ENCODE measurements around the gene TRIM21.
"Not testable (repeated sequence)": the region's sequence is repeated elsewhere in the genome, so short reads cannot be mapped to it uniquely, and the experiment has no call there.

Gene TRIM21

GRCh38 chr11:4385978-4386740, 7.3 kb downstream of the TRIM21 start:
- FAIRE-seq (no peak), DNase-seq (ENCODE audit: insufficient read length, low spot score) (no peak)
- TF ChIP-seq POLR2A (IDR thresholded peaks at IDR 0.05; ENCODE audit: low read depth, low read length) = no peak
- no peak for TF ChIP-seq SPI1 (IDR thresholded peaks at IDR 0.05; ENCODE audit: low read depth, low read length)
- no peak for TF ChIP-seq POLR2AphosphoS5 (IDR thresholded peaks at IDR 0.05; ENCODE audit: low read depth, low read length)
- no peak for TF ChIP-seq PAX5 (IDR thresholded peaks at IDR 0.05; ENCODE audit: insufficient read depth, low read length, severe bottlenecking)
- no peak for TF ChIP-seq TAF1 (IDR thresholded peaks at IDR 0.05; ENCODE audit: low read depth, low read length)
- no peak for TF ChIP-seq POU2F2 (IDR thresholded peaks at IDR 0.05; ENCODE audit: low read depth, low read length)

- DNase-seq (ENCODE audit: insufficient read length, low spot score) (no peak), FAIRE-seq (no peak)
- TF ChIP-seq PAX5 (IDR thresholded peaks at IDR 0.05; ENCODE audit: insufficient read depth, low read length, severe bottlenecking) (no peak), POLR2AphosphoS5 (IDR thresholded peaks at IDR 0.05; ENCODE audit: low read depth, low read length) (no peak), POLR2A (IDR thresholded peaks at IDR 0.05; ENCODE audit: low read depth, low read length) (no peak), TAF1 (IDR thresholded peaks at IDR 0.05; ENCODE audit: low read depth, low read length) (no peak), SPI1 (IDR thresholded peaks at IDR 0.05; ENCODE audit: low read depth, low read length) (no peak), POU2F2 (IDR thresholded peaks at IDR 0.05; ENCODE audit: low read depth, low read length) (no peak)
Observed at GRCh38 chr11:4381901-4382300, 11.6 kb downstream of the TRIM21 start.

- FAIRE-seq = no peak
- no peak for DNase-seq (ENCODE audit: insufficient read length, low spot score)
- TF ChIP-seq TAF1 (IDR thresholded peaks at IDR 0.05; ENCODE audit: low read depth, low read length) = no peak
- TF ChIP-seq POU2F2 (IDR thresholded peaks at IDR 0.05; ENCODE audit: low read depth, low read length) = no peak
- TF ChIP-seq POLR2A (IDR thresholded peaks at IDR 0.05; ENCODE audit: low read depth, low read length) = no peak
- no peak for TF ChIP-seq PAX5 (IDR thresholded peaks at IDR 0.05; ENCODE audit: insufficient read depth, low read length, severe bottlenecking)
- no peak for TF ChIP-seq POLR2AphosphoS5 (IDR thresholded peaks at IDR 0.05; ENCODE audit: low read depth, low read length)
- TF ChIP-seq SPI1 (IDR thresholded peaks at IDR 0.05; ENCODE audit: low read depth, low read length) = no peak
Observed at GRCh38 chr11:4375431-4376140, 17.9 kb downstream of the TRIM21 start.

GRCh38 chr11:4370166-4370565, 23.3 kb downstream of the TRIM21 start:
- TF ChIP-seq POLR2A (IDR thresholded peaks at IDR 0.05; ENCODE audit: low read depth, low read length) (no peak), TAF1 (IDR thresholded peaks at IDR 0.05; ENCODE audit: low read depth, low read length) (no peak), SPI1 (IDR thresholded peaks at IDR 0.05; ENCODE audit: low read depth, low read length) (no peak), POLR2AphosphoS5 (IDR thresholded peaks at IDR 0.05; ENCODE audit: low read depth, low read length) (no peak), PAX5 (IDR thresholded peaks at IDR 0.05; ENCODE audit: insufficient read depth, low read length, severe bottlenecking) (no peak), POU2F2 (IDR thresholded peaks at IDR 0.05; ENCODE audit: low read depth, low read length) (no peak)
- FAIRE-seq = no peak
- DNase-seq (ENCODE audit: insufficient read length, low spot score) = no peak

GRCh38 chr11:4368286-4368685, 25.2 kb downstream of the TRIM21 start, which contains the start of gene OR52B4:
TSS of gene OR52B4 (minus strand) at chr11:4368386. CDS start at chr11:4368295, 91 bp downstream.
- FAIRE-seq (no peak), DNase-seq (ENCODE audit: insufficient read length, low spot score) (no peak)
- TF ChIP-seq PAX5 (IDR thresholded peaks at IDR 0.05; ENCODE audit: insufficient read depth, low read length, severe bottlenecking) (no peak), POLR2A (IDR thresholded peaks at IDR 0.05; ENCODE audit: low read depth, low read length) (no peak), POU2F2 (IDR thresholded peaks at IDR 0.05; ENCODE audit: low read depth, low read length) (no peak), TAF1 (IDR thresholded peaks at IDR 0.05; ENCODE audit: low read depth, low read length) (no peak), SPI1 (IDR thresholded peaks at IDR 0.05; ENCODE audit: low read depth, low read length) (no peak), POLR2AphosphoS5 (IDR thresholded peaks at IDR 0.05; ENCODE audit: low read depth, low read length) (no peak)

GRCh38 chr11:4348142-4348541, 45.4 kb downstream of the TRIM21 start:
- not testable (repeated sequence) for DNase-seq (ENCODE audit: insufficient read length, low spot score); FAIRE-seq

- not testable (repeated sequence) for FAIRE-seq; DNase-seq (ENCODE audit: insufficient read length, low spot score)
Observed at GRCh38 chr11:4345366-4345765, 48.1 kb downstream of the TRIM21 start.
